Endodermal cell (in vitro differentiated cells): ENCODE results near the gene HSDL1. TPM values are rescaled to one million over a fixed set of nuclear protein-coding genes. Genes with fewer than 3 reads are reported as not detected.

Experiments used
- DNase-seq: peaks from one replicate; pipeline ENCODE4 v3.0.0-alpha.2; 2017
- H3K27ac ChIP-seq: 2 replicates; pipeline ENCODE4 v1.5.1; 2013; ENCODE audit warnings: mild to moderate bottlenecking, low read depth, low read length, moderate library complexity
- H3K27me3 ChIP-seq: 2 replicates; pipeline ENCODE4 v1.6.1; 2013; ENCODE audit warnings: mild to moderate bottlenecking, low read length, moderate library complexity; ENCODE audit not compliant: insufficient read depth, control insufficient read depth, poor library complexity, severe bottlenecking
- H3K36me3 ChIP-seq: 2 replicates; pipeline ENCODE4 v1.7.0; 2013; ENCODE audit warnings: mild to moderate bottlenecking, low read length, moderate library complexity; ENCODE audit not compliant: control insufficient read depth, insufficient read depth
- H3K4me1 ChIP-seq: one replicate; pipeline ENCODE4 v1.7.0; 2013; ENCODE audit warnings: low read length; ENCODE audit not compliant: control insufficient read depth, insufficient read depth
- H3K4me3 ChIP-seq: 2 replicates; pipeline ENCODE4 v1.5.1; 2013; ENCODE audit warnings: mild to moderate bottlenecking, low read length, moderate library complexity
- H3K9ac ChIP-seq: 2 replicates; pipeline ENCODE4 v1.6.1; 2013; ENCODE audit warnings: mild to moderate bottlenecking, low read length, moderate library complexity; ENCODE audit not compliant: poor library complexity, severe bottlenecking; ENCODE audit errors: extremely low read depth
- H3K9me3 ChIP-seq: 2 replicates; pipeline ENCODE4 v1.6.1; 2013; ENCODE audit warnings: mild to moderate bottlenecking, low read length, moderate library complexity; ENCODE audit not compliant: control insufficient read depth
- H3K27ac Mint-ChIP-seq: 2 replicates; pipeline ENCODE4 v1.8.0; 2020; ENCODE audit warnings: mixed read lengths
- H3K27me3 Mint-ChIP-seq: 2 replicates; pipeline ENCODE4 v1.8.0; 2021; ENCODE audit warnings: mild to moderate bottlenecking, mixed read lengths; ENCODE audit not compliant: insufficient read depth
- H3K36me3 Mint-ChIP-seq: 2 replicates; pipeline ENCODE4 v1.8.0; 2020; ENCODE audit warnings: low read depth, mixed read lengths
- H3K4me1 Mint-ChIP-seq: 2 replicates; pipeline ENCODE4 v1.8.0; 2020; ENCODE audit warnings: mixed read lengths
- H3K4me3 Mint-ChIP-seq: 2 replicates; pipeline ENCODE4 v1.8.0; 2020; ENCODE audit warnings: mild to moderate bottlenecking, moderate library complexity, mixed read lengths
- H3K9me3 Mint-ChIP-seq: 2 replicates; pipeline ENCODE4 v1.8.0; 2020; ENCODE audit warnings: mild to moderate bottlenecking, mixed read lengths
- CTCF ChIP-seq: fragments of 200-600 bp; sonication (generic); conservative IDR thresholded peaks from 2 replicates; pipeline ENCODE4 v1.5.0; 2021; ENCODE audit warnings: antibody characterized with exemption, mild to moderate bottlenecking
- WGBS, 2 experiments: methylation state at CpG; one replicate each; pipeline versions ENCODE4 v1.1.5 to v1.1.7; 2013; ENCODE audit warnings: missing lambda C conversion rate in 2 of 2, mixed read lengths in 1 of 2; ENCODE audit not compliant: insufficient coverage in 1 of 2, insufficient read length in 1 of 2; 5-methylcytosine and 5-hydroxymethylcytosine counted together
- total RNA-seq, 2 donors: library from RNA; stranded (reverse); fragmentation: NEBNext Ultra II Directional in 1 of 2; extraction: Animal tissue kit (Norgen Biotek cat#: 25700) in 1 of 2; gene quantifications; 2 replicates in 1 of 2; 3 replicates in 1 of 2; pipeline ENCODE4 v1.2.1, GENCODE V29; 2021

HSDL1 gene
- total RNA-seq, 2 donors from 2014 or later, result 49.5 to 68.3 TPM

GRCh38 chr16:84124257-84125073, 20.5 kb downstream of the HSDL1 start:
- 94 to 97% methylated on average over 6 to 7 of the region's 7 CpGs for WGBS, 2 experiments
- H3K4me1 Mint-ChIP-seq, result no peaks in the 10 kb centered on the region
- no peaks in the 10 kb centered on the region for H3K27me3 Mint-ChIP-seq

GRCh38 chr16:84121007-84121406, 24.0 kb downstream of the HSDL1 start:
- Histone ChIP-seq H3K27ac (no peak overlapping the region), H3K36me3 (peaks cover 38% of the 10 kb centered on the region), H3K9me3 (no peaks in the 10 kb centered on the region), H3K27me3 (no peaks in the 10 kb centered on the region), H3K9ac (no peak overlapping the region), H3K4me1 (no peaks in the 10 kb centered on the region), H3K4me3 (no peak overlapping the region)
- Mint-ChIP-seq H3K27me3 (no peaks in the 10 kb centered on the region), H3K9me3 (no peaks in the 10 kb centered on the region), H3K4me3 (no peak overlapping the region), H3K4me1 (no peaks in the 10 kb centered on the region), H3K36me3 (peaks cover 24% of the 10 kb centered on the region), H3K27ac (no peak overlapping the region)
- WGBS, 2 experiments, result 92 to 100% methylated on average over 2 to 10 of the region's 10 CpGs
- no peak for TF ChIP-seq CTCF
- no peak for DNase-seq

More at GRCh38 chr16:84124257-84125073, 20.5 kb downstream of the HSDL1 start:
- Histone ChIP-seq H3K27me3 (no peaks in the 10 kb centered on the region), H3K36me3 (peaks cover 56% of the 10 kb centered on the region), H3K4me3 (no peak overlapping the region), H3K27ac (no peak overlapping the region), H3K9me3 (no peaks in the 10 kb centered on the region), H3K9ac (no peak overlapping the region), H3K4me1 (no peaks in the 10 kb centered on the region)
- peaks cover 46% of the 10 kb centered on the region for H3K36me3 Mint-ChIP-seq
- H3K9me3 Mint-ChIP-seq, result no peaks in the 10 kb centered on the region
- H3K4me3 Mint-ChIP-seq, result no peak overlapping the region
- no peak for TF ChIP-seq CTCF
- no peak overlapping the region for H3K27ac Mint-ChIP-seq
- DNase-seq, result no peak

GRCh38 chr16:84120023-84120422, 25.0 kb downstream of the HSDL1 start:
- no peaks in the 10 kb centered on the region for H3K27me3 ChIP-seq
- peaks cover 36% of the 10 kb centered on the region for H3K36me3 ChIP-seq
- no peak overlapping the region for H3K27ac ChIP-seq
- no peak overlapping the region for H3K4me3 ChIP-seq
- no peak for TF ChIP-seq CTCF
- no peaks in the 10 kb centered on the region for H3K4me1 ChIP-seq
- no peak overlapping the region for H3K9ac ChIP-seq
- Mint-ChIP-seq H3K4me3 (no peak overlapping the region), H3K36me3 (peaks cover 17% of the 10 kb centered on the region), H3K27ac (no peak overlapping the region), H3K9me3 (no peaks in the 10 kb centered on the region), H3K4me1 (peaks cover 7% of the 10 kb centered on the region), H3K27me3 (no peaks in the 10 kb centered on the region)
- WGBS, 2 experiments, result 93 to 95% methylated on average over 4 to 5 of the region's 5 CpGs
- no peaks in the 10 kb centered on the region for H3K9me3 ChIP-seq
- DNase-seq, result no peak
